Neutrophil (primary cell): ENCODE measurements around the gene CCL8.

Experiments
- H3K27ac ChIP-seq: fragments of 200-600 bp; sonication (generic); 2 replicates; pipeline ENCODE4 v1.5.1; 2016; ENCODE audit warnings: mild to moderate bottlenecking, moderate library complexity
- H3K27me3 ChIP-seq: fragments of 200-600 bp; sonication (generic); 2 replicates; pipeline ENCODE4 v1.6.0; 2016; ENCODE audit warnings: mild to moderate bottlenecking
- H3K36me3 ChIP-seq: fragments of 200-600 bp; sonication (generic); 2 replicates; pipeline ENCODE4 v1.5.1; 2017
- H3K4me1 ChIP-seq, 2 experiments: fragments of 200-600 bp in 1 of 2; sonication (generic) in 1 of 2; 1 replicate in 1 of 2; 2 replicates in 1 of 2; pipeline versions ENCODE4 v1.5.1 to v1.6.1; 2013 to 2016; ENCODE audit warnings: low read depth in 1 of 2, low read length in 1 of 2, mild to moderate bottlenecking in 1 of 2, moderate library complexity in 1 of 2; ENCODE audit not compliant: control insufficient read depth in 1 of 2, insufficient read depth in 1 of 2
- H3K4me3 ChIP-seq, 2 experiments: fragments of 200-600 bp in 1 of 2; sonication (generic) in 1 of 2; 1 replicate in 1 of 2; 2 replicates in 1 of 2; pipeline ENCODE4 v1.5.1; 2013 to 2016; ENCODE audit warnings: low read depth in 1 of 2, low read length in 1 of 2, mild to moderate bottlenecking in 1 of 2, moderate library complexity in 1 of 2
- H3K9me3 ChIP-seq: fragments of 200-600 bp; sonication (generic); 2 replicates; pipeline ENCODE4 v1.5.1; 2016
- TF ChIP-seq, protein P1 (sequence below): fragments of 200-600 bp; sonication (generic); IDR thresholded peaks from 2 replicates; pipeline ENCODE4 v1.5.1; 2016; ENCODE audit warnings: antibody characterized with exemption

The CCL8 gene

DNA sequence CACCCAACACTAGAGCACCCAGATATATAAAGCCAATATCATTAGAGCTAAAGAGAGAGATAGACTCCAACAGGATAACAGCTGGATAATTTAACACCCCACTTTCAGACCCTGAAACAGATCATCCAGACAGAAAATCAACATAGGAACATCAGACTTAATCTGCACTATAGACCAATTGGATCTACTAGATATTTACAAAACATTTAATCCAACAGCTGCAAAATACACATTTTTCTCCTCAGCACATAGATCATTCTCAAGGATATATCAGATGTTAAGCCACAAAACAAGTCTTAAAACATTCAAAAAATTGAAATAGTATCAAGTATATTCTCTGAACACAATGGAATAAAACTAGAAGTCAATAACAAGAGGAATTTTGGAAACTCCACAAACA lies 33.0 kb downstream of the CCL8 start:
- H3K27me3 ChIP-seq: no peaks in the 10 kb centered on the region
- no peak overlapping the region for H3K27ac ChIP-seq
- no peaks in the 10 kb centered on the region for H3K36me3 ChIP-seq
- TF ChIP-seq, protein P1, sequence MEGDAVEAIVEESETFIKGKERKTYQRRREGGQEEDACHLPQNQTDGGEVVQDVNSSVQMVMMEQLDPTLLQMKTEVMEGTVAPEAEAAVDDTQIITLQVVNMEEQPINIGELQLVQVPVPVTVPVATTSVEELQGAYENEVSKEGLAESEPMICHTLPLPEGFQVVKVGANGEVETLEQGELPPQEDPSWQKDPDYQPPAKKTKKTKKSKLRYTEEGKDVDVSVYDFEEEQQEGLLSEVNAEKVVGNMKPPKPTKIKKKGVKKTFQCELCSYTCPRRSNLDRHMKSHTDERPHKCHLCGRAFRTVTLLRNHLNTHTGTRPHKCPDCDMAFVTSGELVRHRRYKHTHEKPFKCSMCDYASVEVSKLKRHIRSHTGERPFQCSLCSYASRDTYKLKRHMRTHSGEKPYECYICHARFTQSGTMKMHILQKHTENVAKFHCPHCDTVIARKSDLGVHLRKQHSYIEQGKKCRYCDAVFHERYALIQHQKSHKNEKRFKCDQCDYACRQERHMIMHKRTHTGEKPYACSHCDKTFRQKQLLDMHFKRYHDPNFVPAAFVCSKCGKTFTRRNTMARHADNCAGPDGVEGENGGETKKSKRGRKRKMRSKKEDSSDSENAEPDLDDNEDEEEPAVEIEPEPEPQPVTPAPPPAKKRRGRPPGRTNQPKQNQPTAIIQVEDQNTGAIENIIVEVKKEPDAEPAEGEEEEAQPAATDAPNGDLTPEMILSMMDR: no peak
- H3K4me3 ChIP-seq: no peak overlapping the region
- no peaks in the 10 kb centered on the region for H3K4me1 ChIP-seq
- H3K9me3 ChIP-seq: no peaks in the 10 kb centered on the region

DNA sequence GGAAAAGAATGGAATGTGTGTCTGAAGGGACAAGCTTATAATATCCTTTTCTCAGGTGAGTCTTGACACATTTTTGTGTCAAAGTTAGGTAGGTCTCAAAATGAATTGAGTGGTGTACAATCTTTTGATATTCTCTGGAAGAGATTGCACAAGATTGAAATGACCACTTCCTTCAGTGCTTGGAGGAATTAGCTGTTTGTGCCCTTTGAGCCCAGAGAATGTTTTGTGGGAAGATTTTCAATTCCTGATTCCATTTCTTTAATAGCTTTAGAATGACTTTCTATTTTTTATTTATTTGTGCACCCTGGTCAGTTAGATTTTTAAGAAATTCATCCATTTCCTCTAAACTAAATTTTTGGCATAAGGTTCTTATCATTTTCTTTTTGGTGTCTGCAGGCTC lies 35.4 kb downstream of the CCL8 start:
- no peaks in the 10 kb centered on the region for H3K27me3 ChIP-seq
- H3K27ac ChIP-seq: no peak overlapping the region
- H3K4me1 ChIP-seq: no peaks in the 10 kb centered on the region
- H3K9me3 ChIP-seq: no peaks in the 10 kb centered on the region
- H3K4me3 ChIP-seq: no peak overlapping the region
- TF ChIP-seq, protein P1: no peak
- H3K36me3 ChIP-seq: no peaks in the 10 kb centered on the region

DNA sequence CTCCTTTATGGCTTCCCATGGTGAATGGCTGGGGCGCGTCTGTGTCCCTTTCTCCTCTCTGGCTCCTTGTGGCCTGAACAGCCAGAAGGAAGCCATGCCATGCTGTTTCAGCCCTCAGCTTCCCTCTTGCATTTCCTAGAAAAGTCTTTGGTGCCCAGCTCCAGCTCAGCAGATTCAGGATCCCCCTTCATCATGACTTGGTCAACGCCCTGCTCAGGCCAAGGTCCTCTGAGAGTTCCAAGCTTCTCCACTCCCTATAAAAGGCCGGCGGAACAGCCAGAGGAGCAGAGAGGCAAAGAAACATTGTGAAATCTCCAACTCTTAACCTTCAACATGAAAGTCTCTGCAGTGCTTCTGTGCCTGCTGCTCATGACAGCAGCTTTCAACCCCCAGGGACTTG lies 37.0 kb downstream of the CCL8 start, which contains the start of gene CCL13:
Gene CCL13, plus strand, starts transcription at position 287 of the 400 bp plus-strand sequence. Its CDS starts 47 bp downstream, at position 334.
- Histone ChIP-seq H3K4me3 (no peak within 1 kb of the TSS), H3K27ac (no peak within 1 kb of the TSS), H3K4me1 (no peaks in the 10 kb centered on the region), H3K27me3 (no peaks in the 10 kb centered on the region), H3K36me3 (no peaks in the 10 kb centered on the region), H3K9me3 (no peaks in the 10 kb centered on the region)
- TF ChIP-seq, protein P1: no peak

DNA sequence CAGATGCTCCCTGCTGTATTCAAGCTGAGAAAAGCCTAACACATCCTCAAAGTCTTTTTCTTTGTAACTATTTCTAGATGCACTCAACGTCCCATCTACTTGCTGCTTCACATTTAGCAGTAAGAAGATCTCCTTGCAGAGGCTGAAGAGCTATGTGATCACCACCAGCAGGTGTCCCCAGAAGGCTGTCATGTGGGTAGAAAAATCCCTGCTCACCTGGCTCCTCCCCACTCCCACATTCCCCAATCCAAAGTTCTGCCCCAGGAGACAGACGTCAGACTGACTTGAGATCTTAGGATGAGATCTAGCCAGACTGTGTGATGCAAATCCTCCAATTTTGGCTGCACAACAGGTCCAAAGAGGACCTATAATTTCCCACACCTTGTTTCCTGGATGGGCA lies 38.2 kb downstream of the CCL8 start:
- TF ChIP-seq, protein P1: no peak
- no peaks in the 10 kb centered on the region for H3K36me3 ChIP-seq
- no peaks in the 10 kb centered on the region for H3K4me1 ChIP-seq
- no peak overlapping the region for H3K27ac ChIP-seq
- H3K27me3 ChIP-seq: no peaks in the 10 kb centered on the region
- H3K4me3 ChIP-seq: no peak overlapping the region
- H3K9me3 ChIP-seq: no peaks in the 10 kb centered on the region

DNA sequence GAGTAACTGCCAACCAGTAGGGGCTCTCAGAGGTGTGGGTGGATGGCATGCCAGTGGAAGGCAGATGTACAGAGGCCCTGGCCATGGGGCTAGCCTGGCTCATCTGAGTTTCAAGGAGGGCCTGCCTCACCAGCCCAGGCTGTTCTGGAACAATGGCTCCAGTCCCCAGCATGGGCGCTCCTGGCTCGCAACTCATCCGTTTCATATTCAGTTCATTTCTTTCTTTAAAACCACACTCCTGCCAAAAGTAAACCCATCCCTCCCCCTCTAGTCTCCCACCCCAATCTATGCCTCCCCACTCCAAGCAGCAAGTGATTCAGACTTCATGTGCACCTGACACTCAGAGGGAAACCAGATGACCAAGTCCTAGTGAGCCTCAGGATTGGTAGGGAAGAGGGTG lies 39.4 kb downstream of the CCL8 start:
- Histone ChIP-seq H3K4me3 (no peak overlapping the region), H3K27ac (no peak overlapping the region), H3K4me1 (no peaks in the 10 kb centered on the region), H3K36me3 (no peaks in the 10 kb centered on the region), H3K27me3 (no peaks in the 10 kb centered on the region), H3K9me3 (no peaks in the 10 kb centered on the region)
- TF ChIP-seq, protein P1: no peak
